Tibial nerve (tissue), 4 donors: ENCODE results near the gene LAIR2. TPM values are rescaled to one million over a fixed set of nuclear protein-coding genes. Genes with fewer than 3 reads are reported as not detected.

Source experiments
- DNase-seq, 2 donors: peaks; one replicate each; pipeline ENCODE4 v3.0.0-alpha.2; 2019; ENCODE audit warnings: low spot score in 2 of 2
- H3K27ac ChIP-seq, 4 donors: fragments of 200-600 bp; sonication (generic) in 3 of 4; one replicate each; pipeline ENCODE4 v1.5.1; 2017 to 2019; ENCODE audit warnings: mild to moderate bottlenecking in 1 of 4
- H3K27me3 ChIP-seq, 2 donors: fragments of 200-600 bp; sonication (generic) in 1 of 2; one replicate each; pipeline versions ENCODE4 v1.5.1 to v1.6.0; 2017 to 2019
- H3K36me3 ChIP-seq, 3 donors: fragments of 200-600 bp; sonication (generic); one replicate each; pipeline ENCODE4 v1.5.1; 2018 to 2019
- H3K4me1 ChIP-seq, 4 donors: fragments of 200-600 bp; sonication (generic) in 3 of 4; one replicate each; pipeline ENCODE4 v1.5.1; 2017 to 2019
- H3K4me3 ChIP-seq, 4 donors: fragments of 200-600 bp; sonication (generic) in 3 of 4; one replicate each; pipeline ENCODE4 v1.5.1; 2017 to 2019; ENCODE audit warnings: mild to moderate bottlenecking in 1 of 4, moderate library complexity in 1 of 4
- H3K9me3 ChIP-seq, 4 donors: fragments of 200-600 bp; sonication (generic) in 3 of 4; one replicate each; pipeline ENCODE4 v1.5.1; 2017 to 2019
- EP300 ChIP-seq, 2 donors: sonication (generic); formaldehyde crosslinking; IDR thresholded peaks; one replicate each; pipeline ENCODE4 v1.6.1; 2017; ENCODE audit warnings: antibody characterized with exemption in 2 of 2, mild to moderate bottlenecking in 1 of 2
- POLR2A ChIP-seq, 2 donors: fragments of 450-650 bp; IDR thresholded peaks; one replicate each; pipeline ENCODE4 v1.6.1; 2017; ENCODE audit warnings: antibody characterized with exemption in 2 of 2, mild to moderate bottlenecking in 2 of 2, moderate library complexity in 2 of 2
- WGBS, 2 donors: methylation state at CpG; one replicate each; pipeline ENCODE4 v1.1.5; 2018; 5-methylcytosine and 5-hydroxymethylcytosine counted together
- total RNA-seq, 4 donors: library from RNA; depleted of rRNA; stranded (reverse); fragments of >200 nt; gene quantifications; one replicate each; pipeline ENCODE4 v1.1.0, GENCODE V29; 2016
- TF ChIP-seq, protein P1 (sequence below), 5 experiments: fragments of 200-600 bp in 3 of 5; fragments of 450-650 bp in 2 of 5; sonication (generic) in 3 of 5; IDR thresholded peaks; one replicate each; pipeline ENCODE4 v1.5.1; 2016 to 2019; ENCODE audit warnings: antibody characterized with exemption in 5 of 5, mild to moderate bottlenecking in 3 of 5, moderate library complexity in 2 of 5

The LAIR2 gene
- total RNA-seq, 4 donors from 2014 or later: not detected

DNA sequence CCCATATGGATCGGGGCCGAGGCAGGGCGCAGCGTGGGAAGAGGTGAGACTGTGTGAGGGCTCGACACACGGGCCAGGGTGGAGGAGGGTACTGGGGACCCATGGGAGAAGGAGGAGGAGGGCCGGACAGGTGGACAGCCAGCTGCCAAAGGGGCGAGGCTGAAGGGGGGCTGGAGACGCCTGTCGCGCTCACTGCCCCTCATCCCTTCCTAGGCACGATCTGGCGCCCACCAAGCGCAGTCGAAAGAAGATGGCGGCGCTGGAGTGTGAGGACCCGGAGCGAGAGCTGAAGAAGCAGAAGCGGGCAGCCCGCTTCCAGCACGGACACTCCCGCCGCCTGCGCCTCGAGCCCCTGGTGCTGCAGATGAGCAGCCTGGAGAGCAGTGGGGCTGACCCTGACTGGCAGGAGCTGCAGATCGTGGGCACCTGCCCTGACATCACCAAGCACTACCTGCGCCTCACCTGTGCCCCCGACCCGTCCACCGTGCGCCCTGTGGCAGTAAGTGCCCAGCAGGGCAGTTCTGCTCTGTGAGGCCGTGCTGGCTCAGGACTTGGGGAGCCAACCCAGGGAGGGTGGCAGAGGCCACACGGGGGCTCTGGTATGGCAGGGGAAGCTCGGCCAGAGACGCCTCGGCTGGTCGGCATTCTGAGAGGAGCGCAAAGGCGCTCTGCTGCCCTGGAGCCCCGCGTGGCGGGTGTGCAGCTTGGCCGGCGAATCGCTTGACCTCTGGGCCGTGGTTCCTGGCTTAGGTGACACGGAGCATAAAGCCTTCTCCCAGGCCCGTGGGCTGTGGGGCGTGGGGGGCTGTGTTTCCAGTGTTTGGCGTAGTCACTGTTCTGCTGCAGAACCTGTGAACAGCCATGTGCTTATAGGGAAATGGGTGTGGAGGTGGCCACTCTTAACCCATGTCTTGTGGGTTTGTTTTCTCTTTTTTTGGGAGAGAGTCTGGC, 45.9 kb upstream of the LAIR2 start:
- WGBS, 2 donors: 85 to 90% methylated on average over 41 to 46 of the region's 51 CpGs
- H3K4me1 ChIP-seq: peaks cover 0 to 68% (median 3%) of the 10 kb centered on the region in 4 donors
- peaks cover 3 to 100% (median 80%) of the 10 kb centered on the region in 3 donors for H3K36me3 ChIP-seq
- no peaks in the 10 kb centered on the region for H3K9me3 ChIP-seq
- no peaks in the 10 kb centered on the region for H3K27me3 ChIP-seq
- H3K4me3 ChIP-seq: no peak overlapping the region
- H3K27ac ChIP-seq: no peak overlapping the region
- TF ChIP-seq EP300 (IDR thresholded peaks at IDR 0.05): no peak
- TF ChIP-seq POLR2A (IDR thresholded peaks at IDR 0.05): no peak
- TF ChIP-seq, protein P1, sequence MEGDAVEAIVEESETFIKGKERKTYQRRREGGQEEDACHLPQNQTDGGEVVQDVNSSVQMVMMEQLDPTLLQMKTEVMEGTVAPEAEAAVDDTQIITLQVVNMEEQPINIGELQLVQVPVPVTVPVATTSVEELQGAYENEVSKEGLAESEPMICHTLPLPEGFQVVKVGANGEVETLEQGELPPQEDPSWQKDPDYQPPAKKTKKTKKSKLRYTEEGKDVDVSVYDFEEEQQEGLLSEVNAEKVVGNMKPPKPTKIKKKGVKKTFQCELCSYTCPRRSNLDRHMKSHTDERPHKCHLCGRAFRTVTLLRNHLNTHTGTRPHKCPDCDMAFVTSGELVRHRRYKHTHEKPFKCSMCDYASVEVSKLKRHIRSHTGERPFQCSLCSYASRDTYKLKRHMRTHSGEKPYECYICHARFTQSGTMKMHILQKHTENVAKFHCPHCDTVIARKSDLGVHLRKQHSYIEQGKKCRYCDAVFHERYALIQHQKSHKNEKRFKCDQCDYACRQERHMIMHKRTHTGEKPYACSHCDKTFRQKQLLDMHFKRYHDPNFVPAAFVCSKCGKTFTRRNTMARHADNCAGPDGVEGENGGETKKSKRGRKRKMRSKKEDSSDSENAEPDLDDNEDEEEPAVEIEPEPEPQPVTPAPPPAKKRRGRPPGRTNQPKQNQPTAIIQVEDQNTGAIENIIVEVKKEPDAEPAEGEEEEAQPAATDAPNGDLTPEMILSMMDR (IDR thresholded peaks at IDR 0.05): no peak
- DNase-seq: no peak

- TF ChIP-seq, protein P1 (IDR thresholded peaks at IDR 0.05): no peak
- TF ChIP-seq EP300 (IDR thresholded peaks at IDR 0.05) (no peak), POLR2A (IDR thresholded peaks at IDR 0.05) (no peak)
- Histone ChIP-seq H3K9me3 (no peaks in the 10 kb centered on the region), H3K36me3 (peaks cover 3 to 94% (median 67%) of the 10 kb centered on the region in 3 donors), H3K27me3 (no peaks in the 10 kb centered on the region), H3K4me1 (peaks cover 0 to 66% (median 15%) of the 10 kb centered on the region in 4 donors), H3K4me3 (no peak overlapping the region), H3K27ac (no peak overlapping the region)
- DNase-seq: no peak
- 91% methylated on average over 34 to 41 of the region's 42 CpGs for WGBS, 2 donors
Observed at GRCh38 chr19:54457773-54458647, 44.6 kb upstream of the LAIR2 start.

DNA sequence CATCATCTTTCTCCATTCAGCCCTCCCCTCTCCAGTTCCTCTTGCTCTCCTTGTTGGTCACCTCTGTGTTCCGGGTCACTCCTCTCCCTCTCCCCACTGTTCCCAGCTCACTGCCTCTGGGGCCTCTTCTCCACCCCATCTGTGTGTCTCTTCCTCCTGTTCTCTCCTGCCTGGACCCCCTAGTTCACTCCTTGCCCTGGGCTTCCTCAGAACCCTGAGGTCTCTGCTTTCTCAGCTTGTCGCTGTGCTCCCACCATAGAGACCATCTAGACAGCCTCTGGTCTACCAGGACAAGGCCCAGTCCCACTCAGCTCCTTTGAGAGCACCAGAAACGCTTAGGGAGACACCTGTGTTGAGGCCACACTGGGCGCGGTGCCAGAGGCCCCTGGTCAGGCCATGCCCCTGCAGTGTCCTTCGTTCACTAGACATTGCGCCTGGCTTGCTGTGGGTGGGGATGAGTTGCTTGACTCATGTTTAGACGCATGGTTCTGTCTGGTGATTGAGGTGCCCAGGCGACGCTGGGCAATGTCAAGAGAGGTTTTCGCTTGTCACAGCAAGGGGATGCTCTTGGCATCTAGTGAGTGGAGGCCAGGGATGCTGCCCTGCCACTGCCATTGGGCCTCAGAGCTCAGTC, 43.9 kb upstream of the LAIR2 start:
- H3K27ac ChIP-seq: no peak overlapping the region
- no peak overlapping the region for H3K4me3 ChIP-seq
- WGBS, 2 donors: 73 to 85% methylated on average over 11 of the region's 11 CpGs
- H3K9me3 ChIP-seq: no peaks in the 10 kb centered on the region
- H3K27me3 ChIP-seq: no peaks in the 10 kb centered on the region
- H3K36me3 ChIP-seq: peaks cover 0 to 86% (median 66%) of the 10 kb centered on the region in 3 donors
- no peak for DNase-seq
- TF ChIP-seq POLR2A (IDR thresholded peaks at IDR 0.05): no peak
- TF ChIP-seq, protein P1 (IDR thresholded peaks at IDR 0.05): no peak
- TF ChIP-seq EP300 (IDR thresholded peaks at IDR 0.05): no peak
- peaks cover 0 to 59% (median 15%) of the 10 kb centered on the region in 4 donors for H3K4me1 ChIP-seq

DNA sequence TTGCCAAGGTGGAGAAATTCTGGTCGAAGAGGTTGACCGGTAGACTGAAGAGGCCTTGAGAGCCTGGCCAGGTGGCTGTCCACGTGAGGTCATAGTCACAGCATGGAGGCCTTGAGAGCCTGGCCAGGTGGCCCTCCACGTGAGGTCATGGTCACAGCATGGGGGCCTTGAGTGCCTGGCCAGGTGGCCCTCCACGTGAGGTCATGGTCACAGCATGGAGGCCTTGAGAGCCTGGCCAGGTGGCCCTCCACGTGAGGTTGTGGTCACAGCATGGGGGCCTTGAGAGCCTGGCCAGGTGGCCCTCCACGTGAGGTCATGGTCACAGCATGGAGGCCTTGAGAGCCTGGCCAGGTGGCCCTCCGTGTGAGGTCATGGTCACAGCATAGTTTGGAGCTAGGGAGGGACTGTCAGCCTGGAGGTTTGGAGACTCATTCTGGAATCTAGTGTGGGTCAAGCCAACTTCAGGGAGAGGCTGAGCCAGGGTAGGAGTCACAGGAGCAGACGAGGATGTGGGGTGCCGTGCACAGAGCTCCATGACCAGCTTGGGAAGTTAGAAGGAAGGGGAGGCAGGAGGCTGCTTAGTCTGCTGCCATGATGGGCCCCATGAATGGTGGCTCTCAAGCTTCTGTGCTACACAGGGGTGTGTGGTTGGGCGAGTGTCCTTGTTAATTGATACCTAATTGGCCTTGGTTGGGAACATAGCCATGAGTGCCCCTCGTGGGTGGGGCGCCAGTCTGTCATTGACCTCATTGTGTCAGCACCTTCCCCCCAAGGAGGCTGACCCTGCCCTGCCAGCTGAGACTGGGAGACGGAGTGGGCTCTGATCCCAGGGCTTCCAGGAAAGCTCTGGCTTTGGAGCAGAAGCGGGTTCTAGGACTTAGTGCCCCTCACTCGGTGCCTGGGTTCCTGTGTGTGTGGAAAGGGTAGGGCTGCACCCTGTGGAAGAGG, 43.1 kb upstream of the LAIR2 start:
- Histone ChIP-seq H3K27ac (no peak overlapping the region), H3K4me1 (peaks cover 0 to 58% (median 15%) of the 10 kb centered on the region in 4 donors)
- 64 to 73% methylated on average over 13 to 15 of the region's 16 CpGs for WGBS, 2 donors

More for the DNA sequence above, 43.1 kb upstream of the LAIR2 start:
- H3K27me3 ChIP-seq: no peaks in the 10 kb centered on the region
- TF ChIP-seq, protein P1 (IDR thresholded peaks at IDR 0.05): no peak
- no peak for TF ChIP-seq POLR2A (IDR thresholded peaks at IDR 0.05)
- no peak for TF ChIP-seq EP300 (IDR thresholded peaks at IDR 0.05)
- no peak overlapping the region for H3K4me3 ChIP-seq
- no peaks in the 10 kb centered on the region for H3K9me3 ChIP-seq
- peaks cover 0 to 78% (median 59%) of the 10 kb centered on the region in 3 donors for H3K36me3 ChIP-seq
- DNase-seq: no peak
